ENCODE results near the gene ATXN2. TPM values are rescaled to one million over a fixed set of nuclear protein-coding genes. Genes with fewer than 3 reads are reported as not detected.
A peak's percentile ranks its signal among the peaks of the same experiment; 100 is the strongest.

The ATXN2 gene
- total RNA-seq = 10 to 100 TPM; 49.9 to 82.5 (median 55.4) TPM
- long read RNA-seq, donor 1, full-length matches to known transcripts = 3 of 40 reads
- long read RNA-seq, donor 1, partial matches to known transcripts = 16 of 40 reads
- long read RNA-seq, donor 1, other reads (novel, unspliced or antisense) = 21 of 40 reads
- long read RNA-seq, donor 2, partial matches to known transcripts = 5 of 6 reads
- long read RNA-seq, donor 2, other reads (novel, unspliced or antisense) = 1 of 6 reads

GRCh38 chr12:111598637-111599452, at the start of gene ATXN2:
Gene ATXN2, minus strand, starts transcription at chr12:111599315. Its CDS starts 281 bp downstream, at chr12:111599034.
- peak within 1 kb of the TSS; percentile 94 for H3K4me3 ChIP-seq
- H3K4me1 ChIP-seq (ENCODE audit: low read depth) = peaks cover 13% of the 10 kb centered on the region
- no peak for TF ChIP-seq CTCF (IDR thresholded peaks at IDR 0.05)
- no peaks in the 10 kb centered on the region for H3K36me3 ChIP-seq (ENCODE audit: low read depth)
- ATAC-seq (peak; percentile 77), DNase-seq (peak in 2 of 3 donors; percentile 68 to 81)
- no peaks in the 10 kb centered on the region for H3K9me3 ChIP-seq
- intact Hi-C loops (cut with DNase I, micrococcal nuclease) = no loop called here

- DNase-seq (no peak), ATAC-seq (no peak)
- Histone ChIP-seq H3K9me3 (no peaks in the 10 kb centered on the region), H3K36me3 (ENCODE audit: low read depth) (peaks cover 10% of the 10 kb centered on the region), H3K4me3 (no peak overlapping the region), H3K4me1 (ENCODE audit: low read depth) (no peaks in the 10 kb centered on the region)
- intact Hi-C loops (cut with DNase I, micrococcal nuclease) = no loop called here
- TF ChIP-seq CTCF (IDR thresholded peaks at IDR 0.05) = no peak
Observed at GRCh38 chr12:111645433-111645832, 46.3 kb upstream of the ATXN2 start.

GRCh38 chr12:111643427-111643826, 44.3 kb upstream of the ATXN2 start:
- DNase-seq = peak in 2 of 3 donors; percentile 33 to 78
- Histone ChIP-seq H3K36me3 (ENCODE audit: low read depth) (peaks cover 4% of the 10 kb centered on the region), H3K9me3 (no peaks in the 10 kb centered on the region), H3K4me1 (ENCODE audit: low read depth) (no peaks in the 10 kb centered on the region), H3K4me3 (no peak overlapping the region)
- intact Hi-C loops (cut with DNase I, micrococcal nuclease) = no loop called here
- ATAC-seq = peak; percentile 82
- no peak for TF ChIP-seq CTCF (IDR thresholded peaks at IDR 0.05)

- Histone ChIP-seq H3K9me3 (no peaks in the 10 kb centered on the region), H3K36me3 (ENCODE audit: low read depth) (peaks cover 4% of the 10 kb centered on the region), H3K4me3 (no peak overlapping the region), H3K4me1 (ENCODE audit: low read depth) (no peaks in the 10 kb centered on the region)
- intact Hi-C loops (cut with DNase I, micrococcal nuclease) = no loop called here
- ATAC-seq (no peak), DNase-seq (no peak)
- TF ChIP-seq CTCF (IDR thresholded peaks at IDR 0.05) = no peak
Observed at GRCh38 chr12:111642681-111643426, 43.7 kb upstream of the ATXN2 start.

GRCh38 chr12:111640506-111640905, 41.4 kb upstream of the ATXN2 start:
- intact Hi-C loops (cut with DNase I, micrococcal nuclease) = no loop called here
- ATAC-seq = no peak
- Histone ChIP-seq H3K4me1 (ENCODE audit: low read depth) (no peaks in the 10 kb centered on the region), H3K36me3 (ENCODE audit: low read depth) (peaks cover 4% of the 10 kb centered on the region), H3K9me3 (no peaks in the 10 kb centered on the region), H3K4me3 (no peak overlapping the region)
- no peak for DNase-seq
- no peak for TF ChIP-seq CTCF (IDR thresholded peaks at IDR 0.05)

All from mucosa of descending colon (tissue), 3 donors.